Esophagus (tissue), 2 donors: ENCODE data around the gene MIPOL1. TPM values are rescaled to one million over a fixed set of nuclear protein-coding genes. Genes with fewer than 3 reads are reported as not detected.
"Not testable (repeated sequence)": the region's sequence is repeated elsewhere in the genome, so short reads cannot be mapped to it uniquely, and the experiment has no call there.

Source experiments
- H3K27ac ChIP-seq, 2 donors: one replicate each; pipeline ENCODE4 v1.5.1; 2013; ENCODE audit warnings: low read depth in 2 of 2, mild to moderate bottlenecking in 2 of 2, inconsistent platforms in 1 of 2, low read length in 1 of 2, moderate library complexity in 1 of 2
- H3K27me3 ChIP-seq, 2 donors: one replicate each; pipeline ENCODE4 v1.6.1; 2013; ENCODE audit warnings: low read length in 2 of 2, control low read depth in 1 of 2, mild to moderate bottlenecking in 1 of 2; ENCODE audit not compliant: insufficient read depth in 2 of 2, control insufficient read depth in 1 of 2
- H3K36me3 ChIP-seq, 2 donors: one replicate each; pipeline ENCODE4 v1.6.1; 2013; ENCODE audit warnings: low read length in 1 of 2; ENCODE audit not compliant: control insufficient read depth in 2 of 2, insufficient read depth in 2 of 2
- H3K4me1 ChIP-seq, 2 donors: one replicate each; pipeline ENCODE4 v1.6.1; 2013; ENCODE audit warnings: low read length in 1 of 2; ENCODE audit not compliant: control insufficient read depth in 2 of 2, insufficient read depth in 2 of 2
- H3K4me3 ChIP-seq, 2 donors: one replicate each; pipeline ENCODE4 v1.5.1; 2013; ENCODE audit warnings: low read length in 2 of 2, mild to moderate bottlenecking in 2 of 2, low read depth in 1 of 2, moderate library complexity in 1 of 2
- H3K9me3 ChIP-seq, 2 donors: one replicate each; pipeline ENCODE4 v1.6.1; 2013; ENCODE audit warnings: mild to moderate bottlenecking in 2 of 2, low read depth in 1 of 2, low read length in 1 of 2, moderate library complexity in 1 of 2; ENCODE audit not compliant: control insufficient read depth in 2 of 2, insufficient read depth in 1 of 2
- WGBS, 2 donors: extraction: QIAGEN DNeasy Blood & Tissue Kit; methylation state at CpG; one replicate each; pipeline ENCODE4 v1.1.7; 2013; 5-methylcytosine and 5-hydroxymethylcytosine counted together
- polyA plus RNA-seq, 2 donors: library from polyadenylated mRNA; stranded (reverse); fragments of 200-250 nt; gene quantifications; one replicate each; pipeline ENCODE4 v1.2.3, GENCODE V29; 2013
- donor health status: healthy with polysubstance abuse.
- donor health status: Bipolar disorder and iron deficiency.

The MIPOL1 gene
- polyA plus RNA-seq, 2 donors = 1.5 to 2.2 TPM

- Histone ChIP-seq H3K9me3 (peaks cover 0 to 2% of the 10 kb centered on the region in 2 donors), H3K27me3 (no peaks in the 10 kb centered on the region), H3K4me1 (peaks cover 0 to 6% of the 10 kb centered on the region in 2 donors), H3K36me3 (no peaks in the 10 kb centered on the region), H3K4me3 (no peak overlapping the region), H3K27ac (no peak overlapping the region)
- 82 to 89% methylated on average over 8 of the region's 8 CpGs for WGBS, 2 donors
These were observed 27.5 kb upstream of the MIPOL1 start for GRCh38 chr14:37170237-37170636.

GRCh38 chr14:37170993-37171392 is 26.7 kb upstream of the MIPOL1 start:
- Histone ChIP-seq H3K27ac (no peak overlapping the region), H3K4me3 (no peak overlapping the region), H3K4me1 (peaks cover 0 to 6% of the 10 kb centered on the region in 2 donors), H3K27me3 (no peaks in the 10 kb centered on the region), H3K9me3 (peaks cover 0 to 2% of the 10 kb centered on the region in 2 donors), H3K36me3 (no peaks in the 10 kb centered on the region)
- 76 to 79% methylated on average over 9 to 10 of the region's 10 CpGs for WGBS, 2 donors

GRCh38 chr14:37171678-37172023 is 26.1 kb upstream of the MIPOL1 start:
- 1 to 4% methylated on average over 6 of the region's 6 CpGs for WGBS, 2 donors
- peak overlapping the region; percentile 79 to 89 for H3K27ac ChIP-seq
- peaks cover 0 to 6% of the 10 kb centered on the region in 2 donors for H3K4me1 ChIP-seq
- no peaks in the 10 kb centered on the region for H3K36me3 ChIP-seq
- peak overlapping the region; percentile 76 to 83 for H3K4me3 ChIP-seq
- no peaks in the 10 kb centered on the region for H3K27me3 ChIP-seq
- peaks cover 0 to 2% of the 10 kb centered on the region in 2 donors for H3K9me3 ChIP-seq

GRCh38 chr14:37172024-37172869 is 25.5 kb upstream of the MIPOL1 start, which contains the start of gene SLC25A21:
Gene SLC25A21, minus strand, starts transcription at chr14:37172606.
- Histone ChIP-seq H3K36me3 (no peaks in the 10 kb centered on the region), H3K9me3 (peaks cover 0 to 2% of the 10 kb centered on the region in 2 donors), H3K4me3 (peak within 1 kb of the TSS; percentile 76 to 83), H3K27ac (peak within 1 kb of the TSS; percentile 79 to 89), H3K4me1 (peaks cover 0 to 6% of the 10 kb centered on the region in 2 donors), H3K27me3 (no peaks in the 10 kb centered on the region)
- 3% methylated on average over 66 of the region's 66 CpGs for WGBS, 2 donors

GRCh38 chr14:37172936-37173614 is 24.7 kb upstream of the MIPOL1 start:
- no peak overlapping the region for H3K27ac ChIP-seq

GRCh38 chr14:37179896-37180502 is 17.7 kb upstream of the MIPOL1 start:
- 78 to 81% methylated on average over 4 of the region's 4 CpGs for WGBS, 2 donors
- H3K27ac ChIP-seq = no peak overlapping the region
- no peaks in the 10 kb centered on the region for H3K36me3 ChIP-seq
- H3K4me1 ChIP-seq = no peaks in the 10 kb centered on the region
- H3K4me3 ChIP-seq = no peak overlapping the region
- no peaks in the 10 kb centered on the region for H3K9me3 ChIP-seq
- H3K27me3 ChIP-seq = no peaks in the 10 kb centered on the region

More at GRCh38 chr14:37172936-37173614, 24.7 kb upstream of the MIPOL1 start:
- peaks cover 0 to 6% of the 10 kb centered on the region in 2 donors for H3K4me1 ChIP-seq
- peaks cover 0 to 2% of the 10 kb centered on the region in 2 donors for H3K9me3 ChIP-seq
- 35 to 43% methylated on average over 5 of the region's 5 CpGs for WGBS, 2 donors
- no peaks in the 10 kb centered on the region for H3K36me3 ChIP-seq
- H3K27me3 ChIP-seq = no peaks in the 10 kb centered on the region
- peak overlapping the region in 1 of 2 donors; percentile 76 for H3K4me3 ChIP-seq

GRCh38 chr14:37180886-37181285 is 16.9 kb upstream of the MIPOL1 start:
- not testable (repeated sequence) for H3K27me3 ChIP-seq, H3K36me3 ChIP-seq, H3K4me3 ChIP-seq, H3K27ac ChIP-seq, H3K9me3 ChIP-seq, H3K4me1 ChIP-seq
- 96 to 98% methylated on average over 7 of the region's 7 CpGs for WGBS, 2 donors

- no peaks in the 10 kb centered on the region for H3K36me3 ChIP-seq
- H3K27ac ChIP-seq = no peak overlapping the region
- H3K4me3 ChIP-seq = no peak overlapping the region
- no peaks in the 10 kb centered on the region for H3K9me3 ChIP-seq
- 87 to 89% methylated on average over 6 of the region's 6 CpGs for WGBS, 2 donors
- H3K4me1 ChIP-seq = no peaks in the 10 kb centered on the region
- H3K27me3 ChIP-seq = no peaks in the 10 kb centered on the region
These were observed 16.3 kb upstream of the MIPOL1 start for GRCh38 chr14:37181441-37181840.

GRCh38 chr14:37184520-37184919 is 13.2 kb upstream of the MIPOL1 start:
- H3K27me3 ChIP-seq, H3K36me3 ChIP-seq, H3K4me1 ChIP-seq, H3K4me3 ChIP-seq, H3K9me3 ChIP-seq, H3K27ac ChIP-seq: not testable (repeated sequence)
- WGBS, 2 donors = 86% methylated on average over 8 of the region's 8 CpGs
